Lower lobe of right lung (tissue), 2 donors: ENCODE data around the gene BCAR3. TPM values are rescaled to one million over a fixed set of nuclear protein-coding genes. Genes with fewer than 3 reads are reported as not detected.

Experiments
- ATAC-seq, 2 donors: fragments of 200-7000 bp; cut with Tn5 transposase; one replicate each; pipeline ENCODE4 v1.9.1; 2020 to 2022; ENCODE audit warnings: mild to moderate bottlenecking in 2 of 2, moderate library complexity in 2 of 2
- DNase-seq: peaks from one replicate; pipeline ENCODE4 v3.0.0-alpha.2; 2020
- H3K27ac ChIP-seq: fragments of 200-600 bp; one replicate; pipeline ENCODE4 v1.8.0; 2022
- H3K27me3 ChIP-seq: fragments of 200-600 bp; one replicate; pipeline ENCODE4 v1.8.0; 2022; ENCODE audit warnings: low read depth
- H3K36me3 ChIP-seq: fragments of 200-600 bp; one replicate; pipeline ENCODE4 v1.8.0; 2022; ENCODE audit warnings: mild to moderate bottlenecking
- H3K4me1 ChIP-seq: fragments of 200-600 bp; one replicate; pipeline ENCODE4 v1.8.0; 2022
- H3K4me3 ChIP-seq: fragments of 200-600 bp; one replicate; pipeline ENCODE4 v1.8.0; 2022; ENCODE audit warnings: mild to moderate bottlenecking
- H3K9me3 ChIP-seq: fragments of 200-600 bp; one replicate; pipeline ENCODE4 v1.8.0; 2022
- CTCF ChIP-seq: fragments of 200-600 bp; IDR thresholded peaks from one replicate; pipeline ENCODE4 v1.8.0; 2022; ENCODE audit warnings: antibody characterized with exemption, mild to moderate bottlenecking
- intact Hi-C: fragments of 100-400 bp; cut with DNase I; formaldehyde crosslinking; loops from one replicate; pipeline ENCODE4 v1.11.0; 2022
- total RNA-seq: library from RNA; stranded (reverse); fragmentation: NEBNext Ultra II Directional; extraction: Animal tissue kit (Norgen Biotek cat#: 25700); gene quantifications from one replicate; pipeline ENCODE4 v1.2.1, GENCODE V29; 2021
- donor health status: DM: no; HTN: yes; CAD: no; lungs with severe emphysema.

Gene BCAR3
- total RNA-seq, 1 donor from 2014 or later: 24.9 TPM

- H3K9me3 ChIP-seq: no peaks in the 10 kb centered on the region
- H3K27ac ChIP-seq: peak overlapping the region; percentile 18
- DNase-seq (no peak), ATAC-seq (peak; percentile 54 to 57)
- intact Hi-C loops: loop anchor here (10.0 kb wide), 1 partner anchor 176 kb away; no protein-coding TSS in a partner anchor
- peaks cover 22% of the 10 kb centered on the region for H3K36me3 ChIP-seq
- no peaks in the 10 kb centered on the region for H3K27me3 ChIP-seq
- H3K4me3 ChIP-seq: no peak overlapping the region
- H3K4me1 ChIP-seq: peaks cover 9% of the 10 kb centered on the region
- no peak for TF ChIP-seq CTCF
Observed at GRCh38 chr1:93638981-93639380, 42.7 kb downstream of the BCAR3 start.

GRCh38 chr1:93638307-93638847 lies 43.3 kb downstream of the BCAR3 start:
- no peaks in the 10 kb centered on the region for H3K9me3 ChIP-seq
- TF ChIP-seq CTCF: no peak
- ATAC-seq (peak; percentile 77 to 89), DNase-seq (no peak)
- no peaks in the 10 kb centered on the region for H3K27me3 ChIP-seq
- intact Hi-C loops: loop anchor here (10.0 kb wide), 1 partner anchor 176 kb away; no protein-coding TSS in a partner anchor
- peaks cover 22% of the 10 kb centered on the region for H3K36me3 ChIP-seq
- peaks cover 9% of the 10 kb centered on the region for H3K4me1 ChIP-seq
- H3K27ac ChIP-seq: peak overlapping the region; percentile 24
- H3K4me3 ChIP-seq: no peak overlapping the region

- Histone ChIP-seq H3K36me3 (peaks cover 14% of the 10 kb centered on the region), H3K27ac (peak overlapping the region; percentile 43), H3K27me3 (no peaks in the 10 kb centered on the region), H3K4me1 (peaks cover 9% of the 10 kb centered on the region), H3K9me3 (no peaks in the 10 kb centered on the region), H3K4me3 (no peak overlapping the region)
- TF ChIP-seq CTCF: no peak
- ATAC-seq (no peak), DNase-seq (no peak)
- intact Hi-C loops: loop anchor here (10.0 kb wide), 1 partner anchor 178 kb away; no protein-coding TSS in a partner anchor
Observed at GRCh38 chr1:93636712-93637111, 44.9 kb downstream of the BCAR3 start.

GRCh38 chr1:93635614-93636543 lies 45.8 kb downstream of the BCAR3 start:
- no peak for DNase-seq
- H3K27me3 ChIP-seq: no peaks in the 10 kb centered on the region
- H3K36me3 ChIP-seq: peaks cover 5% of the 10 kb centered on the region
- H3K27ac ChIP-seq: peak overlapping the region; percentile 31
- intact Hi-C loops: loop anchor here (10.0 kb wide), 1 partner anchor 179 kb away; no protein-coding TSS in a partner anchor
- peaks cover 9% of the 10 kb centered on the region for H3K4me1 ChIP-seq
- no peak overlapping the region for H3K4me3 ChIP-seq
- no peaks in the 10 kb centered on the region for H3K9me3 ChIP-seq
- no peak for TF ChIP-seq CTCF
- no peak for ATAC-seq

GRCh38 chr1:93633313-93633712 lies 48.3 kb downstream of the BCAR3 start:
- Histone ChIP-seq H3K9me3 (no peaks in the 10 kb centered on the region), H3K27me3 (no peaks in the 10 kb centered on the region), H3K27ac (no peak overlapping the region), H3K4me3 (no peak overlapping the region), H3K4me1 (peaks cover 18% of the 10 kb centered on the region), H3K36me3 (no peaks in the 10 kb centered on the region)
- TF ChIP-seq CTCF: no peak
- intact Hi-C loops: loop anchor here (10.0 kb wide), 1 partner anchor 181 kb away; no protein-coding TSS in a partner anchor
- DNase-seq (no peak), ATAC-seq (no peak)
